HG02642 (cell line): Measurements from ENCODE around the gene APOBEC3A.

Source experiments
- ATAC-seq: cut with Tn5 transposase; IDR thresholded peaks from one replicate; pipeline ENCODE4 v1.9.1; 2021; ENCODE audit warnings: mild to moderate bottlenecking; ENCODE audit not compliant: unreplicated experiment, poor library complexity

APOBEC3A gene

GRCh38 chr22:38957046-38957770 lies at the start of gene APOBEC3A:
Gene APOBEC3A, plus strand, starts transcription at chr22:38957609. Its CDS starts 83 bp downstream, at chr22:38957692.
- no peak for ATAC-seq

DNA sequence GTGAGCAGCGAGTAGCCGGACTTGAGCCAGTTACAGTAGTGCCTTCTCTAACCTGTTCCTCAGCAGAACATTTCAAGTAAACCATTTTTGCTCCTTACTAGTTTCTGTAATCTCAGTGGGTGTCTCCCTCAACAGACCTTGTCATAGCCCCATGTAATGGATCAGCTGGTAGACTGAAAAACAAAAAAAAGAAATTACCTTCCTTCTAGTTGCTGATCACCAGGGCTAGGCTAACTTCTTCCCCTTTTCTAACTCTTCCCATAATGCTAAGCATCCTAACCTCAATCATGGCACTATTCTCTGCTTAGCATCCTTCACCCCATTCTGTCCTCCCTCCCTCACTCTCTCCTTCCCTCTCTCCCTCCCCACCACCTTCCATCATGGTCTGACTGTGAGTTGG lies 49.6 kb upstream of the APOBEC3A start:
- no peak for ATAC-seq

DNA sequence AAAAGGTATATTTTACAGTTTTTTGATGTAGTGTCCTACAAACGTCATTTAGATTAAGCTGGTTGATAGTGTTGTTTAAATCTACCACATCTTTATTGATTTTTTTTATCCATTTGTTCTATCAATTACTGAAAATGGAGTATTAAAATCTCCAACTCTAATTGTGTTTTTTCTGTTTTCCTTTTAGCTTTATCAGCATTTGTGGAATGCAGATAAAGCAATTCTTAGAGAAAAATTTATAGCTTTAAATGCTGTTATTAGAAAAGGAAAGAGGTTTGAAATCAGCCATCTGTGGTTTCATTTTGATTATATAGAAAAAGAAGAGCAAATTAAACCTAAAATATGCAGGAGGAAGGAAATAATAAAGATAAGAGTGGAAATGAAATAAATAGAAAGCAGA lies 46.0 kb upstream of the APOBEC3A start:
- ATAC-seq: no peak

GRCh38 chr22:38919631-38920190 lies 37.7 kb upstream of the APOBEC3A start:
- no peak for ATAC-seq

- no peak for ATAC-seq
Observed at GRCh38 chr22:38921120-38921519, 36.3 kb upstream of the APOBEC3A start.

- no peak for ATAC-seq
Observed at GRCh38 chr22:38921806-38922205, 35.6 kb upstream of the APOBEC3A start.

- ATAC-seq: no peak
Observed at GRCh38 chr22:38923463-38924346, 33.7 kb upstream of the APOBEC3A start.

DNA sequence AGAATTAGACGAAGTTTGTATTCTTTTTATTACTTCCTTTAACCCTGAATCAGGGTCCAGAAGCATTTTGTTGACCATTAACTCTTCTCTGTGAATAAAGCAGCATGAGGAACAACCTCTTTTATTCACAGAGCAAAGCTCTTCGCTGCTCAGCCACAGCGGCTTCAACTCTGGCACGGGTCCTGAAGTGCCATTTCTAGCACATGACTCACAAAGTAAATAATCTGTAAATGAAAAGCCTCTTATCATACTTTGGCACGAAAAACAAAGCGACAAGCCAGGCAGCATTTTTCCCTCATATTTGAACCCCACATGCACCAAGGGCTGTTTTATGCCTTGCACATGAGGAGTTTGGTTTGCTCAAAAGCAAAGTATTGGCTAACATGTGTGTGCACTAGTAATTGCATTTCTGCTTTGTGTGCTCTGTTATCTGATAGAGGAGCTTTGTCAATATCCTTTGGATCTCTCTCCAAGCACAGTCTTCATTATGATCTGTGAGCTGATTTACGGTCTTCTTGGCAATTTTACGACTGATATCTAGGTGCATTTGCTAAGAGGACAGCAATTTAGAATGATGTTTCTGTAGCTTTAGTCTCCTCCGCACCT lies 33.0 kb upstream of the APOBEC3A start:
- ATAC-seq: no peak

DNA sequence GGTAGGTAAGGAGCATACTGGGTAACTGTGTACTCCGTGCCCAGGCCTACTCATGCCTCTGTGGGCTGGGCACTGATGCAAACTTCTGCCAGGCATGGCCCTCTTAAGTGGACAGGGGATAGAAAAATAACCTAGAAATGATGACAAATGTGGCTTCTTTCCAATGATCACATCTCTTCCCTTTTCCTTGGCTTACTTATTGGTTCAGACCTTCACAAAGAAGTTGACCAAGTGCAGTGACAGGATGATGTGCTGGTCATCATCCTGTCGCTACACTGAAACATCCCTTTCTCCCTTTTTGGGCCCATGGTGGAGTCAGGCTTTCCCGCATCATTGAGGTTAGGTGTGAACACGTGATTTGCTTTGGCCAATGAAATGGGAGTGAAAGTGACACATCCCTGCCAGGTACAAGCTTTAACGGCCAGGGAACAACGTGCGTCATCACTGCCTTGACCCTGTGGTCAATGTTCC lies 31.8 kb upstream of the APOBEC3A start:
- ATAC-seq: no peak

DNA sequence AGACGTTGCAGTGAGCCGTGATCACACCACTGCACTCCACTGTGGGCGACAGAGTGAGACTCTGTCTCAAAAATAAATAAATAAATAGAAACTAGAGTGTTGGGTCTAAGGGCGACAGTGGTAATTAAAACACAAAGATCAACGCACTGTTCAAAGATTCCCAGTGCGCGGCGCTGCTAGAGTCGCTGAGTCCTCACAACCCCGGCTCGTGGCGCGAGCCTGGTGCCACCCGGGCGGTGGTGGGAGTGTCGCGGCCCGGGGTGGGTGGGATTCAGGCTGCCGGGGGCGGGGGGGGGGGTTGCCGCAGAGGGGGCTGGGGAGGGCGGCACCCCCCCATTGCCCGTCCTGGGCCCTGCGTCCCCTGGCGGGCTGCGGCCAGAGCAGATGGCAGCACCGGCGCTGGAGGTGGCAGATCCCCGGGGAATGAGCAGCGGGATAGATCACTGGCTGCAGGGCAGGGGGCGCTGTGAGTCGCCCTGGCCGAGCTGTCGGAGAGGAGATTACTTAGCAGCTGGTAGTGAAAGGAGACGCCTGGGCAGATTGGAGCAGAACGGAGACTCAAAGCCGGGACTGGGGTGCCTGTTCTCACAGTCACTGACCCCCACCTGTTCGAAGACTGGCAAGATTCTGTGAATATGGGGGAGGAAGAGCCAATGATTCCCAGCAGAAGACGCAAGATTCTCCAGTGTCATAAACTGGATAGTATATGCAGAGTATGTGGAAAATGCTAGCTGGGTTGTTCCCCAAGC lies 30.2 kb upstream of the APOBEC3A start:
- ATAC-seq: no peak

GRCh38 chr22:38930512-38930911 lies 26.9 kb upstream of the APOBEC3A start:
- ATAC-seq: no peak

DNA sequence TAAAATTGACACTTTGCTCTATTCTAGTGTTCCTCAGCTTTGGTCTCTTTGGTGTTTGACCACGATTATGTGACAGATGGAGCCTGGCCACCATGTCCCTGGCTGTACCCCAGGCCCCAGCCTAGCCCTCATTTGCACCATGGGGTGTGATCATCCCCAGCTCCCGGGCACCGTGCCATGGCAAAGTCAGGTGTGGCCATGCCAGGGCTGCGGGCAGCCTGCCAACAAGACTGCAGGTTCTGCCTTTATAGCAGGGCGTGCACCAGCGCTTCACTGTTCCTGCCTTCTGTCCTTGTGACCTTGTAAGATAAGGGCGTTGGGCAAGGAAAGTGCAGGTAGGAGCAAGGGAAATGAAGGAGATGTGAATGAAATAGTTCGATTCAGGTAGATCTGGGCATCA lies 22.4 kb upstream of the APOBEC3A start:
- ATAC-seq: no peak

DNA sequence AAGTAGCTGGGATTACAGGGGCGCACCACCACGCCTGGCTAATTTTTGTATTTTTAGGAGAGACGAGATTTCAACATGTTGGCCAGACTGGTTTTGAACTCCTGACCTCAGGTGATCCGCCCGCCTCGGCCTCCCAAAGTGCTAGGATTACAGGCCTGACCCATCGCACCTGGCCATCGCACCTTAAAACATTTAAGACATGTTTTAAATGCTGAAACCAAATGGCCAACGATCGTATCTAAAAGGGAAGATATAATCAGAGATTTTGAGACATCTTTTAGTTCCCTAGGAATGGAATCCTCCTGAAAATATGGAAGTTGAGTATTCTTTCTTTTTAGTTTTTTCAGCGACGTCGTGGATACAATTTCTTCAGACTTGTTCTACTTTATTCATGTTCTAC lies 21.8 kb upstream of the APOBEC3A start:
- no peak for ATAC-seq

- no peak for ATAC-seq
Observed at GRCh38 chr22:38936562-38936961, 20.8 kb upstream of the APOBEC3A start.

GRCh38 chr22:38937036-38937435 lies 20.4 kb upstream of the APOBEC3A start:
- ATAC-seq: no peak

DNA sequence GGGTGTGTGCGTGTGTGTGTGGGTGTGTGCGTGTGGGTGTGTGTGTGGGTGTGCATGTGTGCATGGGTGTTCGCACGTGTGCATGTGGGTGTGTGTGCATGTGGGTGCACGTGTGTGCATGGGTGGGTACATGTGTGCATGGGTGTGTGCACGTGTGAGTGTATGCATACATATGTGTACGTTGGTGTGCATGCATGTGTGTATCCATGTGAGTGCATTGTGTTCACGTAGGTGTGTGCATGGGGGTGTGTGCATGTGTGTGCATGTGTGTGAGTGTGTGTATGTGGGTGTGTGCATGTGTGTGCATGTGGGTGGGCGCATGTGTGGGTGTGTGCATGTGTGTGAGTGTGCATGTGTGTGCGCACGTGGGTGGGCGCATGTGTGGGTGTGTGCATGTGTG lies 19.9 kb upstream of the APOBEC3A start:
- ATAC-seq: no peak

DNA sequence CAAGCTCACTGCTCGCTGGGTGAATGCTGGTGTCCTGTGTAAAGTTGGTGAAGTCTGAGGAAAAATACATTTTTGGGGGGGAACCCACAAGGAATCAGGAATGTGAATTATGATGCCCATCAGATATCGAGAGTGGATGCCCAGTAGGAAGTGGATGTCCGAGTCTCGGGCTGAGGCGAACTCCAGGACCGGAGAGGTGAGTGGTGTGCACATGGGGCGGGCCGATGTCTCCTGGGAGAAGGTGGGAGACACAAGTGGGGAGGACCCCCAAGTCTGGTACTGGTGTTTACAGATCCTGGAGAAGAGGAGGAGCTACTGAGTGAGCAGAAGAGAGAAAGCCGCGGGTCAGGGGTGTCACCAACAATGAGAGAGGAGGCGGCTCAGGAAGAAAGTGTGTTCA lies 19.2 kb upstream of the APOBEC3A start:
- no peak for ATAC-seq

DNA sequence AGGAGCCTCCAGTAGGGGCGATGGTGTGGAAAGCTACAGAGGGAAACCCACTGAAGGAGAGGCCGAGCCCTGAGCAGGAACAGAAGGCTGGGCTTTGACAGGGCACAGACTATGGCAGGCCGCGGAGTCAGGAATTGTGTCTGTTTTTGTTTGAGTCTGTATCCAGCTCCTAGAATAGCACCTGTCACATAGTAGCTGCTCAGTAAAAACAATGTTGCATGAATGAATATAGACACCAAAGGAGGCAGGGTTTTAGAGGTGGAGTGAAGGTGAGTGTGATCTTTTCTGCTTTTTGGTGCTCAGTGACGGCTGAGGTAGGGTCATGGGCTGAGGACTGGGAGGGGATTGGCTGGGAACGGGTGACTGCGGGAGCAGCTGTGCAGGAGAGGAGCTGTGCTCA lies 18.5 kb upstream of the APOBEC3A start:
- ATAC-seq: no peak

GRCh38 chr22:38940811-38941384 lies 16.5 kb upstream of the APOBEC3A start:
- ATAC-seq: no peak
